HEK293 (cell line): ENCODE data around the gene TRIM50.

Experiments
- BCL11A ChIP-seq: fragments of 450-650 bp; formaldehyde crosslinking; IDR thresholded peaks from 2 replicates; pipeline ENCODE4 v1.5.1; 2016; ENCODE audit warnings: low read depth, missing biosample characterization, missing genetic modification characterization
- PRDM2 ChIP-seq: fragments of 450-650 bp; formaldehyde crosslinking; IDR thresholded peaks from 2 replicates; pipeline ENCODE4 v1.5.1; 2016; ENCODE audit warnings: missing biosample characterization, missing genetic modification characterization, borderline replicate concordance
- PRDM4 ChIP-seq: fragments of 450-650 bp; formaldehyde crosslinking; IDR thresholded peaks from 2 replicates; pipeline ENCODE4 v1.5.1; 2017; ENCODE audit warnings: missing biosample characterization, missing genetic modification characterization
- SP2 ChIP-seq: fragments of 450-650 bp; formaldehyde crosslinking; IDR thresholded peaks from 2 replicates; pipeline ENCODE4 v1.5.1; 2016; ENCODE audit warnings: missing biosample characterization, missing genetic modification characterization
- YY1 ChIP-seq: fragments of 450-650 bp; formaldehyde crosslinking; IDR thresholded peaks from 2 replicates; pipeline ENCODE4 v1.5.1; 2018; ENCODE audit warnings: missing biosample characterization, missing genetic modification characterization
- ZBTB1 ChIP-seq: fragments of 450-650 bp; formaldehyde crosslinking; IDR thresholded peaks from 2 replicates; pipeline ENCODE4 v1.5.1; 2016; ENCODE audit warnings: missing biosample characterization, missing genetic modification characterization
- ZBTB17 ChIP-seq: fragments of 450-650 bp; formaldehyde crosslinking; IDR thresholded peaks from 2 replicates; pipeline ENCODE4 v1.5.1; 2016; ENCODE audit warnings: missing biosample characterization, missing genetic modification characterization
- ZBTB26 ChIP-seq: fragments of 450-650 bp; formaldehyde crosslinking; optimal IDR thresholded peaks from 2 replicates; pipeline ENCODE3; 2016; ENCODE audit warnings: missing biosample characterization, mild to moderate bottlenecking, missing genetic modification characterization
- ZNF112 ChIP-seq: fragments of 450-650 bp; formaldehyde crosslinking; IDR thresholded peaks from 2 replicates; pipeline ENCODE4 v1.5.0; 2017; ENCODE audit warnings: missing biosample characterization, missing genetic modification characterization
- ZNF19 ChIP-seq: fragments of 450-650 bp; formaldehyde crosslinking; IDR thresholded peaks from 2 replicates; pipeline ENCODE4; 2016; ENCODE audit warnings: missing biosample characterization, missing genetic modification characterization, low read depth
- ZNF221 ChIP-seq: fragments of 450-650 bp; formaldehyde crosslinking; IDR thresholded peaks from 2 replicates; pipeline ENCODE4 v1.5.1; 2017; ENCODE audit warnings: missing biosample characterization, missing genetic modification characterization, borderline replicate concordance
- ZNF266 ChIP-seq: fragments of 450-650 bp; formaldehyde crosslinking; IDR thresholded peaks from 2 replicates; pipeline ENCODE4 v1.5.1; 2016; ENCODE audit warnings: missing biosample characterization, missing genetic modification characterization, low read depth
- ZNF280D ChIP-seq: fragments of 450-650 bp; formaldehyde crosslinking; IDR thresholded peaks from 2 replicates; pipeline ENCODE4 v1.5.1; 2016; ENCODE audit warnings: missing biosample characterization, missing genetic modification characterization
- ZNF302 ChIP-seq: fragments of 450-650 bp; formaldehyde crosslinking; IDR thresholded peaks from 2 replicates; pipeline ENCODE4 v1.5.1; 2016; ENCODE audit warnings: missing biosample characterization, missing genetic modification characterization, low read depth
- ZNF311 ChIP-seq: fragments of 450-650 bp; formaldehyde crosslinking; IDR thresholded peaks from 2 replicates; pipeline ENCODE4 v1.5.1; 2017; ENCODE audit warnings: missing biosample characterization, missing genetic modification characterization, borderline replicate concordance
- ZNF341 ChIP-seq: fragments of 450-650 bp; formaldehyde crosslinking; IDR thresholded peaks from 2 replicates; pipeline ENCODE4; 2016; ENCODE audit warnings: low read depth, missing biosample characterization, missing genetic modification characterization
- ZNF449 ChIP-seq: fragments of 450-650 bp; formaldehyde crosslinking; IDR thresholded peaks from 2 replicates; pipeline ENCODE4 v1.5.1; 2017; ENCODE audit warnings: missing biosample characterization, mild to moderate bottlenecking, missing genetic modification characterization, moderate library complexity
- ZNF518A ChIP-seq: fragments of 450-650 bp; formaldehyde crosslinking; conservative IDR thresholded peaks from 2 replicates; pipeline ENCODE4 v1.5.1; 2016; ENCODE audit warnings: low read depth, missing biosample characterization, missing genetic modification characterization
- ZNF549 ChIP-seq: fragments of 450-650 bp; IDR thresholded peaks from 2 replicates; pipeline ENCODE4 v1.5.1; 2018; ENCODE audit warnings: missing biosample characterization, missing genetic modification characterization, mild to moderate bottlenecking, inconsistent platforms, moderate library complexity
- ZNF843 ChIP-seq: fragments of 450-650 bp; formaldehyde crosslinking; IDR thresholded peaks from 2 replicates; pipeline ENCODE4 v1.5.1; 2016; ENCODE audit warnings: missing biosample characterization, missing genetic modification characterization

TRIM50 gene

GRCh38 chr7:73308665-73309214 is 19.1 kb downstream of the TRIM50 start, which contains the start of gene NSUN5 (continued):
- TF ChIP-seq ZNF518A, result peak; percentile 90
- peak; percentile 43 for TF ChIP-seq ZBTB26 (tag by site-specific recombination)
- no peak for TF ChIP-seq PRDM4 (tag by site-specific recombination)
- no peak for TF ChIP-seq ZNF341 (tag by site-specific recombination)
- peak; percentile 34; the same call in 1 of the 2 replicates for TF ChIP-seq SP2 (tag by site-specific recombination)
- no peak for TF ChIP-seq ZNF549 (tag by site-specific recombination)
- TF ChIP-seq ZNF311, result no peak
- TF ChIP-seq ZBTB17 (tag by site-specific recombination), result no peak
- TF ChIP-seq ZNF112 (tag by site-specific recombination), result no peak
- TF ChIP-seq ZNF280D (tag by site-specific recombination), result no peak
- no peak for TF ChIP-seq ZNF266
- TF ChIP-seq ZBTB1 (tag by site-specific recombination), result no peak
- TF ChIP-seq ZNF19, result no peak
- TF ChIP-seq YY1 (tag by site-specific recombination), result no peak
- TF ChIP-seq ZNF302 (tag by site-specific recombination), result no peak
- TF ChIP-seq PRDM2 (tag by site-specific recombination), result no peak
- TF ChIP-seq ZNF221 (tag by site-specific recombination), result no peak
- TF ChIP-seq BCL11A, result peak; percentile 97
- TF ChIP-seq ZNF449 (tag by site-specific recombination), result no peak
- no peak for TF ChIP-seq ZNF843 (tag by site-specific recombination)
